Endometrium (tissue), 2 donors: Measurements from ENCODE around the gene TESK2.
"Not testable (repeated sequence)": the region's sequence is repeated elsewhere in the genome, so short reads cannot be mapped to it uniquely, and the experiment has no call there.

ENCODE experiments used
- FAIRE-seq: peaks from 2 replicates; lab custom pipeline; 2012; peaks lifted over from hg19 to GRCh38; lab: Jason Lieb, UNC
- donor health status: control.
- donor health status: control.

Gene TESK2

DNA sequence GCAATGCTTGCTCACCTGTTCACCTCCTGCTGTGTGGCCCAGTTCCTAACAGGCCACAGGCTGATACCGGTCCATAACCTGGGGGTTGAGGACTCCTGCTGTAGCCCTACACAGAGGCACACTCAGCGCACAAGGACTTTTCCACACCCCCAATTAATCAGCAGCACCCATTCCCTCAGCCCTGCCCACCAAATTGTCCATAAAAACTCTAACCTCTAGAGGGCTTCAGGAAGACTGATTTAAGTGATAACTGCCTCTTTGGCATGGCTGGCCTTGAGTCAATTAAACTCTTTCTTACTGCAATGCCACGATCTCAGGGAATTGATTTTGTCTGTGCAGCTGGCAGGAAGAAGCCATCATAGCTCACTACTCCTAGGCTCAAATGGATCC is 79.5 kb downstream of the TESK2 start:
- FAIRE-seq = no peak

DNA sequence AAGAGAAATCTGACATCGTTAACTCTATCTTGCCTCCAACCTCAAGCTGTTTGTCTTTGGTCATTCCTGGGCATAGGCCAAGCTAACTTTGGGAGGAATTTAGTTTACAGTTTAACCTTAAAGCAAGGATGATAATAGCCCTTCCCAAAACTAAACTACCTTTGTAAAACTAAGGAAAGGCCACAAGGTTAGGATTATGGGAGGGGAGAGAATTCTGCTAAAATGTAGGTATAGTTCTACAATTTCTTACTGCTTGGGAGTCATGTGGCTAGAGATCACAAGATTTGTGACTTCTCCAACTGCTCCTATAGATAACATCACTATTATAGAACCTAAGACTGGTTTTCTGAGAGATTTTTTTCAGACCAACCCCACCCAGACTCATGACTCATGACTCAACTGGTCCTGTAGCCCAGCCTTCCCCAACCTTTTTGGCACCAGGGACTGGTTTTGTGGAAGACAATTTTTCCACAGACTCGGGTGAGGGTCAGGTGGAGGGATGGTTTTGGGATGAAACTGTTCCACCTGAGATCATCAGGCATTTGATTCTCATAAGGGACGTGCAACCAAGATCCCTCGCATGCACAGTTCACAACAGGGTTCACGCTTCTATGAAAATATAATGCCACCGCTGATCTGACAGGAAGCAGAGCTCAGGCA is 80.0 kb downstream of the TESK2 start:
- no peak for FAIRE-seq

DNA sequence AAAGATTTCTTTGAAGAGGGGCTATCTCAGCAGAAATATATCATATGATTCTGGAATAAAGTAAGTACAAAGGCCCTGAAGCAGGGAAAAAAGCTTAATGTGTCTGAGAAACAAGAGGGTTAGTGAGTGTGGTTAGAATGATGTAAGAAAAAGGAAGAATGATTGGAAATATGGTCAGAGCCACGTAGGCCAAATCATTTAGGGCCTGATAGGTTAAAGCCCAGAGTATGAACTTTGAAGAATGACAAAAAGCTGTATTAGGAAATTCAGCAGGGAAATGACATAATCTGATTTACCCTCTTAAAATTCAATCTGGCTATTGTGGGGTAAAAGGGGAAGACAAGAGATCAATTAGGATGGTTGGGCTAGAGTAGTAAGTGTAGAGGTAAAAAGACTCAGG is 81.7 kb downstream of the TESK2 start:
- no peak for FAIRE-seq

DNA sequence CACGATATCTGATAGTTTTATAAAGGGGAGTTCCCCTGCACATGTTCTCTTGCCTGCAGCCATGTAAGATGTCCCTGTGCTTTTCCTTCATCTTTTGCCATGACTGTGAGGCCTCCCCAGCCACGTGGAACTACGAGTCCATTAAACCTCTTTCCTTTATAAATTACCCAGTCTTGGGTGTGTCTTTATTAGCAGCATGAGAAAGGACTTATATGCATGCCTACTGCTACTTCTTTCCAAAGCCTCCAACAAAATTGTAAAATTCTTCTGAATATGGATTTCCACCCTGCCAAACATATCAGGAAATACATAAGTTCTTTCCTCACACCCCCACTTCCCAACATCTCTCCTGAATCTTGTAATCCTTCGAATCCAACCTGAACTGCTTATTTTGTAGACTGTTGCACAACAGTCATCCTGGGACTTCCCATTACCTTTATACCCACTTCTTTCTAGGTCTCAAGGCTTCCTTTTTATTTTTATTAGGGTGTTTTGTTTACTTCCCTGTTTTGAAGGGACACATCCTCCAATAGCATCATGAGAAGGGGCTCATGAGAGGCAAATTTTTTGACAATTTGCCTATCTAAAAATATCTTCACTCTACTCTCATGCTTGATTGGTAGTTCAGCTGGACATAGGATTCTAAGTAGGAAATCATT is 83.2 kb downstream of the TESK2 start:
- FAIRE-seq = no peak

DNA sequence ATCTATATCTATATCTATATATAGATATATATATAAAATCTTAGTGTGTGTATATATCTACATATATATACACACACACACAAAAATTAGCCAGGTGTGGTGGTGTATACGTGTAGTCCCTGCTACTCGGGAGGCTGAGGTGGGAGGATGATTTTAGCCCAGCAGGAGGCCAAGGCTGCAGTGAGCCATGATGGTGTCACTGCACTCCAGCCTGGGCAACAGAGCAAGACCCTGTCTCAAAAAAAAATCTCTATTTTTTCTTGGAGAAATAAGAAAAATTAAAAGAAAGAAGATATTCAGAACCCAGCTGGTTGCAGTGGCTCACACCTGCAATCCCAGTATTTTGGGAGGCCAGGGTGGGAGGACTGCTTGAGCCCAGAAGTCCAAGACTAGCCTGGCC is 85.3 kb downstream of the TESK2 start:
- no peak for FAIRE-seq

DNA sequence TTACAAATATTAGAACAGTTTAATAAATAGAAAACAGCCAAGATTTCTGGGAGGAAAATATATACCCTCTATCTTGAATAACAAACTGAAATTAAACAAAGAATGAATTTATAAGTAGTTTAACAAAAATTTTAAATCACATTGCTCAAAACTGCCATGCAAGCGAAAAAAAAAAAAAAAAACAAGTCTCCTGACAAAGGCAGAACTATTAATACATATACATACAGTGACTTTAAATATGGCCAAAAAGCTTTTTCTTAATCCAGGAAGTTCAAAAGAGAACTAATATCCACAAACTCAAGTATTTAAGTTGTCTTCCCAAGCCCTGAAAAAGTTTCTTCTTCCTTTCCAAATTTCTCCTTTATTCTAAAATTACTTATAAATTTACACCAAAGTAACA is 87.2 kb downstream of the TESK2 start:
- no peak for FAIRE-seq

DNA sequence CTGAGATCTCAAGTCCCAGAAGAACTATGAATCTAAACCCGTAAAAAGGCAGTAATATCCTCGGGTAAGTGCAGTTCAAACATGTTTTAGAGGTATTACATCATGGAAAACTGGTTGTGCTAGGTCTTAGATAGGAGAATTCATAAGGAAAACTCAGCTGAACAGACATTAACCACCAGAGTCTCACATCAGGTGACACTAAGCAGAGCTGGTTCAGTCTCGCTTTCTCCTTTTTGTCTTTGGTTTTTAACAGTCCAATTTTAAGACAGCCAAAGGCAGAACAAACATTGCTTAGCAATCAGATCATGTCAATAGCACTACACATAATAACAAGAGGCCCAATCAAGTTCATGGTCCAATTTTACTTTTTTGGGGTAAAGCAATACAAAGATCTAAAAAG is 87.7 kb downstream of the TESK2 start:
- no peak for FAIRE-seq

DNA sequence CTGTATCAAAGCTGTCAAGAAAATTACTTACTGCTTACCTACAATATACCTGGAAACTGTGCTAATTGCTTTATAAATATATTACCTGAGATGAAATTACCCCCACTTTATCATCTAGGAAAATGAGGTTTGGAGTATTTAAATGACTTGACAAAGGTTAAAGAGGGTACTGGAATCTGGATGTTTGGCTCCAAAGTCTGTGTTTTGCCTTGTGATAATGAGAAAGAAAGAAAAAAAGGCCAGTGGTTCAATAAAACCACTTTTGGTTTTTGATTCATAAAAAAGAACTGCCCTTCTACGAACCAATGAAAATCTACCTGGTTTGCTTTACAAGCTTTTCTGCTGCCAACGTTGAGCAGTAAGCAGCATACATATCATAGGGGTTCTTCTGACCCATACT is 89.4 kb downstream of the TESK2 start:
- no peak for FAIRE-seq

DNA sequence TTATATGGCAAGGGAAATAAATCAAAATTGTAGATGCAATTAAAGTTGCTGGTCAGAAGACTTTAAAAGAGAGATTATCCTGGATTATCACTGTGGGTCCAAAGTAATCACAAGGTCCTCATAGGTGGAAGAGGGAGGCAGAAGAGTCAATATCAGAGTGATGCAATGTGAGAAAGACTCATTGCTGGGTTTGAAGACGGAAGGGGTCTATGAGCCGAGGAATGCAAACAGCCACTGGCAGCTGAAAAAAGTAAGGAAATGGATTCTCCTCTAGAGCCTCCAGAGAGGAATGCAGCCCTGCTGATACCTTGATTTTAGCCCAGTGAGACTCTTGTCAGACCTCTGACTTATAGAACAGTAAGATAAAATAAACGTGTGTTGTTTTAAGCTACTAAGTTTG is 90.9 kb downstream of the TESK2 start:
- FAIRE-seq = no peak

DNA sequence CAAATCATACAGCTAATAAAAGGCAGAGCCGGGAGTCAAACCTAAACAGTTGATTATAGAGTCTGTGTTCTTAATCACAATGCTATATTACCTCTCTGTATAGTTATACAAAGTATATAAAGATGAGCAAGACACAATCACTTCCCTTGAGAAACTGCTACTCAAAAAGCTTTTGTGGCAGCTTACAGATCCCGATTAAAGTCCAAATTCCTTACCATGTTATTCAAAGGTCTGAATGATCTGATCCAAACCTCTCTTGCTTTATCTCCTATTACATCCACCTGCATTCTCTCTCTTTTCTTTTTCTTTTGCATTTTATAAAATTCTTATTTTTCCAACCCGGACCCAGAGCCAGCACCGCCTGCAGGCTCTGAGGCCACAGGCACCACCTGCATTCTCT is 93.7 kb downstream of the TESK2 start:
- FAIRE-seq = no peak

DNA sequence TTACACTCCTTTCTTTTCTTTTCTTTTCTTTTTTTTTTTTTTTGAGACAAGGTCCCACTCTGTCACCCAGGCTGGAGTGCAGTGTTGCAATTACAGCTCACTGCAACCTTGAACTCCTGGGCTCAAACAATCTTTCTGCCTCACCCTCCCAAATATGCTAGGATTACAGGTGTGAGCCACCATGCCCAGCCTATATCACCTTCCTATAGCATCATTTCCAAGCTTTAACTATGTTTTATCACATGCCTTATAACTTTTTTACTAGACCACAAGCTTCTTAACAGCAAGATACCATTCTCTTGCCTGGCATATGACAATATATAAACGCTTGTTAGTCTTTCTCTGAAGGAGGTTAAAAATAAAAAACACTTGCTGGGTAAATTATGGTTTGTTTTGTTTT is 95.4 kb downstream of the TESK2 start:
- FAIRE-seq = no peak

DNA sequence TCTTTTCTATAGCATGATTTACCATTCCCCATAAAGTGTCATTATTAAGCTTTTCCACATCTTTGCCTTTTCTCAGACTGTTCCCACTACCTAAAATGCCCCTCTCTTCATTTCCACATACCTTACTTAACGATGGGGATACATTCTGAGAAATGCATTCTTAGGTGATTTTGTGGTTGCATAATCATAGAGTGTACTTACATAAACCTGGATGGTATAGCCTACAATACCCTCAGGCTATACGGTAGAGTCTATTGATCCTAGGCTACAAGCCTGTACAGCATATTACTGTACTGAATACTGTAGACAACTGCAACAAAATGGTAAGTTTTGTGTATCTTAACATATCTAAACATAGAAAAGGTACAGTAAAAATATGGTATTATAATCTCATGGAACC is 95.9 kb downstream of the TESK2 start:
- FAIRE-seq = no peak

DNA sequence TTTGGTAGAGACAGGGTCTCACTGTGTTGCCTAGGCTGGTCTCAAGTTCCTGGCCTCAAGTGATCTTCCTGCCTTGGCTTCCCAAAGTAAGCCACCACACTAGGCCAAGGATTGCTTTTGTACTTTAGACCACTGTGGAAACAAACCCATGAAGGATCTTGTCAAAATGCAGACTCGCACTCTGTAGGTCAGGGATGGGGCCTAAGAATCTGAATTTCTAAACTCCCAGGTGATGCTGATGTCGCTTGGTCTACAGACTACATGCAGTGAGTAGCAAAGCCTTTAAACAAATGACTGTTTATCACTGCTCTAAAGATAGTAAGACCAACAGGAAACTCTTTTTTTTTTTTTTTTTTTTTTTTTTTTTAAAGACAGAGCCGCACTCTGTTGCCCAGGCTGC is 96.6 kb downstream of the TESK2 start:
- no peak for FAIRE-seq

DNA sequence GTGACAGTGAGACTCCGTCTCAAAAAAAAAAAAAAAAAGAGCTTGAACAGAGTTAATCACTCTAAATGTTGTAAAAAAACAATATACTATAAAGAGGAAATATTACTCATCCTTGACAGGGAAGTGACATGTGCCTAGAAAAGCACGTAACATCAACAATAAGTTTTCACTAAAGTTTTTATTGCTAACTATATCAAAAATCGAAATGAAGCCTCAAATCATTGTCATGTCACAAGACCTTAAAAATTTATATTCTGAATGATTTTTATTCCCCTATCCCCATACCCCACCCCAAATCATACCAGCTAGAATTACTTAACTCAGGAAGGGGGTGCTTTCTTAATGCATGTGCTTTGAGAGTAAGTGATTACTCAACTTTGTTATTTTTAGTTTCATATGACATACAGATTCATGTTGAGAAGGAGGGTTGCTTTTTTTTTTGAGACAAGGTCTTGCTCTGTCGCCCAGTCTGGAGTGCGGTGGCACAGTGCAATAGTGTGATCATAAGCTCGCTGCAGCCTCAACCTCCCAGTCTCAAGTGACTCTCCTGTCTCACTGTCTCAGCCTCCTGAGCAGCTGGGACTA is 97.2 kb downstream of the TESK2 start:
- no peak for FAIRE-seq

DNA sequence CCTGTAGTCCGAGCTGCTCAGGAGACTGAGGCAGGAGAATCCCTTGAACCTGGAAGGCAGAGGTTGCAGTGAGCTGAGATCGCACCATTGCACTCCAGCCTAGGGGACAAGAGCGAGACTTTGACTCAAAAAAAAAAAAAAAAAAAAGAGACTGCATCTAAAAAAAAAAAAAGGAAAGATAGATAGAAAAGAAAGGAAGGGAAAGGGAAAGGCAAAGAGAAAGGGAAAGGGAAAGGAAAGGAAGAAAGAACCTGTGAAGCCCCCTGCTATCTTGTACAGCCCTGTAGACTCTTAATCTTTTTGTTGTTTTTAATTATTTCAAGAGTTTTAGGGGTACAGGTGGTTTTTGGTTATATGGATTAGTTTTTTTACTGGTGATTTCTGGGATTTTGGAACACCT is 104.7 kb downstream of the TESK2 start:
- no peak for FAIRE-seq

DNA sequence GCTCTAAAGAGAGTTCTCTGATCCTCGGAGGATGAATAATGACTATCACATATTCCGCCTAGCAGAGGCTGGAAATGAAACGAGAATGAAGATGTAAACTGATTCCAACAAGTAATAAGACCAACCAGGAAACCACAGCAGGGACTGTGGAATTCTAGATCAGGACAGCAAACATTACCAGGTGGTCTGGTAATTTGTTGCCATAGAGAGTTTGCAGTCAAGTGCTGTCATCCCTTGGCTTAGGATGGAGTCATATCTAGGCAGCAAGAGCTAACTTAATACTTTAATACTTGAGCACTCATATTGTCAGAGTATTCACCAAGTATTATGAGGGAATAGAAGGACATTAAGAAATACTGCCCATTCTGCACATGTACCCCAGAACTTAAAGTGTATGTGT is 105.7 kb downstream of the TESK2 start:
- FAIRE-seq = no peak

DNA sequence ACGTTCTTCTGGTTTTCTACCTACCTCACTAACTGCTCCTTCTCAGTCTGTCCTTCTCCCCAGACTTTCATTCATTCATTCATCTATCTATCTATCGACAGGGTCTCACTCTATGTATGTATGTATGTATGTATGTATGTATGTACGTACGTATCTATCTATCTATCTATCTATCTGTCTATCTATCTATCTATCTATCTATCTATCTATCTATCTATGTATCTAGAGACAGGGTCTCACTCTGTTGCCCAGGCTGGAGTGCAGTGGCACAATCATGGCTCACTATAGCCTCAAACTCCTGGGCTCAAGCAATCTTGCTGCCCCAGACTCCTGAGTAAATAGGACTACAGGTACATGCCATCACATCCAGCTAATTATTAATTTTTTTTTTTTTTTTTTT is 106.8 kb downstream of the TESK2 start:
- FAIRE-seq = not testable (repeated sequence)

DNA sequence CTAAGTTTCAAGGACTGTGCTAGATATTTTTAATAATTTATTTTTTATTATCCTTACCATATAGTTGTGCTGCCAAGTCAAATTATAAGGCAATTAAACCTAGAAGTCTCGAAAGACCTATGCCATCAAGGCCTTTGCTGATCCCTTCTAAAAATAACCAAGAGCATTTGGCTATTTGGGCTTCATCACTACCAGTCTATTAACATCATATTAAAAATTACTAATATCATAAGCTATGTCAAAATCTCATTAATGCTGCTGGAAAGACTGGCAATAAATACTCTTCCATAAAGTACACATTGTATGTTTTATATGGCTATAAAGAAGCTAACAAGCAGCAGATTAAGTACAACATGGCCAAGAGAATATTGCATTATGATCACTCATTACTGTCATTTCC is 107.8 kb downstream of the TESK2 start:
- no peak for FAIRE-seq

DNA sequence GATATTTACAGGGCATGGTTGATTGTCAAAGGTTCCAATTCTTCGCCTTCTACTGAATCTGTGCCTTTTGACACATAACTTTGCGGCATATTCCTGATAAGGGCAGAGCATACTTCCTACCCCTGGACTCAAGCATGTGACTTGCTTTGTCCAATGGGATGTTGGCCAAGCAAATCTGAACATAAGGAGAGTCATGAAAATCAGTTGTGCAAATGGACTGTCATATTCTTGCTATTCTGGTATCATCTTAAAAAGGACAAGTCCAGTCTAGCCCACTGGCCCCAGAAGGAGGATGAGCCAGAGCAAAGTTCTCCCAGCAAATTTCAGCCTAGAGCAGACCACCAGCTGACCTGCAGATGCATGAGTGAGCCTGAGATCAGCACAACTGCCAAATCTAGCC is 109.7 kb downstream of the TESK2 start:
- FAIRE-seq = no peak

DNA sequence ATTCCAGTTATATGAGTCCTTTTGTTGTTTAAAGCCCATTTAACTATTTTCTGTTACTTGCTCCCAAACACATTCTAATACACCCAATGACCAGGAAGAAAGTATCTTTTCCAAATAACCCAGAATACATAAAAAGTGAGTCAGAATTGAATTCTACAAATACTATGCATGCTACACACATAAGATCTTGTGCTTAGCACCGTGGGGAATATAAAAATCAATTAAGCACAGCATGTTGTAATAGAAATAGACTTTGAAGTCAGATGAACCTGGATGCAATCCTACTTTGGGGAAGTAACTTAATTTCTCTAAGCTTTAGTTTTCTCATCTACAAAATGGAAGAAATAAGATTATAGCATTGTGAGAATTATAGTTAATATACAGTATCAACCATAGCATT is 110.2 kb downstream of the TESK2 start:
- FAIRE-seq = no peak

DNA sequence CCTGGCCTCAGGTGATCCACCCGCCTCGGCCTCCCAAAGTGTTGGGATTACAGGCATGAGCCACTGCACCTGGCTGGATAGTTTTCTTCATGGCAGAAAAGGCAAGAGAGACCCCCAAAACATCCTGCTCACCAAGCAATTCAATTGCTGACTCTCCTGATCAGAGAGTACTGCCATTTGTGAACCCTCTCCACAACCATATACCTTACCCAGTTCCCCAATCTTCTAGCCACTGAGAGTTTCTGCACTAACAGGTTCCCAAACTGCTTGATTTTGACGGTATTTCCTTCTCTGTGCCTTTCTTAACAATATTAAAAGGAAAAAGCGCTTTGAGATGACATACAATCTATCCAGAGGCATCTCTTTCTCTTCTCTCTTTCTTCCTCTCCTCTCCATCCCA is 110.8 kb downstream of the TESK2 start:
- FAIRE-seq = no peak

DNA sequence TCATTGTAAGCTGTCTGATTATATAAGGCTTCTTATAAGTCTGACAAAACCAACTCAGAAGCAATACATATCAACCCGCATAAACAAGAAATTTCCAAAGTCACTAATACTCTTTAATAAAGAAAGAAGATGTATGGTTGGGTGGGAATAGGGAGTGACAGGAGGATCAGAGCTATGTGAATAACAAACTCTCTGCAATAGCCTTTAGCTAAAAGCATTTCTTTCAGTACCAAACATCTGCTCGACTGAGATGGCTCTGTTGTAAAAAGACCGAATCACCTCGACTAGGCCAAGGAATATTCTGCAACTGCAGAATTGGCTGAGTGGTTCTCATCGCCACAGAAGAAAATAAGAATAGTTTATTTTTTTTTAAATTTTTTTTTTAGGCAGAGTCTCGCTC is 111.4 kb downstream of the TESK2 start:
- no peak for FAIRE-seq

DNA sequence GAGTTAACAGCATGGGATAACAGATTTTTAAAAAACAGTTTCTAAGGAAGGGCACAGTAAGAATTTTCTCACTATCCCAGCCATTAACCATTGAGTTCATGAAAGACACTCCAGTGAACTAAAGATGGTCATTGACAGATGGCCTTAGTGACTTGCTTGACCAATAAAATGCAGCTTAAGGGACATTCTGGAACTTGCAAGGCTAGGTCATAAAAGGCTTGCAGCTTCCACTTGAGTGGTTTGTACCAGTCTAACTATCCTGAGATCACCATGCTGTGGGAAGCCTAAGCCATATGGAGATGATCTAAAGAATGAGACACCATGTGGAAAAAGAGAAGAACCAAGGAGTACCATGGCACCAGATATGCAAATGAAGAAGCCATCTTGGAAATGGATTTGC is 112.8 kb downstream of the TESK2 start:
- FAIRE-seq = no peak
